ENCODE results near the gene ST14.
"Not testable (repeated sequence)": the region's sequence is repeated elsewhere in the genome, so short reads cannot be mapped to it uniquely, and the experiment has no call there.

Gene ST14

GRCh38 chr11:130209954-130210854, 50.6 kb downstream of the ST14 start:
- DNase-seq (ENCODE audit: low spot score): peak; percentile 5

GRCh38 chr11:130211144-130211543, 51.6 kb downstream of the ST14 start:
- DNase-seq (ENCODE audit: low spot score): peak; percentile 2

GRCh38 chr11:130211781-130212401, 52.3 kb downstream of the ST14 start:
- DNase-seq (ENCODE audit: low spot score): peak; percentile 5

- peak; percentile 5 for DNase-seq (ENCODE audit: low spot score)
These were observed 52.9 kb downstream of the ST14 start for GRCh38 chr11:130212431-130212961.

GRCh38 chr11:130213143-130213978, 53.8 kb downstream of the ST14 start:
- DNase-seq (ENCODE audit: low spot score): peak; percentile 93

- no peak for DNase-seq (ENCODE audit: low spot score)
These were observed 54.3 kb downstream of the ST14 start for GRCh38 chr11:130213979-130214281.

- no peak for DNase-seq (ENCODE audit: low spot score)
These were observed 55.4 kb downstream of the ST14 start for GRCh38 chr11:130214861-130215530.

- no peak for DNase-seq (ENCODE audit: low spot score)
These were observed 56.1 kb downstream of the ST14 start for GRCh38 chr11:130215531-130216220.

GRCh38 chr11:130216221-130216550, 56.6 kb downstream of the ST14 start:
- no peak for DNase-seq (ENCODE audit: low spot score)

GRCh38 chr11:130216591-130217132, 57.1 kb downstream of the ST14 start:
- DNase-seq (ENCODE audit: low spot score): no peak

GRCh38 chr11:130217133-130218031, 57.8 kb downstream of the ST14 start:
- no peak for DNase-seq (ENCODE audit: low spot score)

GRCh38 chr11:130218501-130219070, 59.0 kb downstream of the ST14 start:
- DNase-seq (ENCODE audit: low spot score): no peak

- DNase-seq (ENCODE audit: low spot score): no peak
These were observed 59.6 kb downstream of the ST14 start for GRCh38 chr11:130219148-130219547.

- DNase-seq (ENCODE audit: low spot score): no peak
These were observed 60.9 kb downstream of the ST14 start for GRCh38 chr11:130220311-130221035.

GRCh38 chr11:130223291-130223971, 63.8 kb downstream of the ST14 start:
- no peak for DNase-seq (ENCODE audit: low spot score)

GRCh38 chr11:130227373-130227772, 67.8 kb downstream of the ST14 start:
- DNase-seq (ENCODE audit: low spot score): no peak

GRCh38 chr11:130233486-130233885, 73.9 kb downstream of the ST14 start:
- DNase-seq (ENCODE audit: low spot score): not testable (repeated sequence)

- not testable (repeated sequence) for DNase-seq (ENCODE audit: low spot score)
These were observed 74.3 kb downstream of the ST14 start for GRCh38 chr11:130233888-130234287.
